Nephron progenitor cell (in vitro differentiated cells): ENCODE results near the gene MEAK7.

Source experiments
- DNase-seq: peaks from one replicate; pipeline ENCODE4 v3.0.0; 2021
- H3K27ac Mint-ChIP-seq: 2 replicates; pipeline ENCODE4 v1.8.0; 2021; ENCODE audit warnings: mild to moderate bottlenecking, moderate library complexity, mixed read lengths
- H3K27me3 Mint-ChIP-seq: 2 replicates; pipeline ENCODE4 v1.8.0; 2021; ENCODE audit warnings: mild to moderate bottlenecking, low read depth, mixed read lengths; ENCODE audit not compliant: poor library complexity
- H3K36me3 Mint-ChIP-seq: 2 replicates; pipeline ENCODE4 v1.8.0; 2021; ENCODE audit warnings: low read depth, mixed read lengths
- H3K4me1 Mint-ChIP-seq: 2 replicates; pipeline ENCODE4 v1.8.0; 2021; ENCODE audit warnings: mixed read lengths
- H3K4me3 Mint-ChIP-seq: 2 replicates; pipeline ENCODE4 v1.8.0; 2021; ENCODE audit warnings: mild to moderate bottlenecking, moderate library complexity, mixed read lengths
- H3K9me3 Mint-ChIP-seq: 2 replicates; pipeline ENCODE4 v1.8.0; 2021; ENCODE audit warnings: mild to moderate bottlenecking, moderate library complexity, mixed read lengths
- CTCF ChIP-seq: fragments of 200-600 bp; sonication (generic); IDR thresholded peaks from 2 replicates; pipeline ENCODE4 v1.5.0; 2021; ENCODE audit warnings: antibody characterized with exemption

Gene MEAK7

GRCh38 chr16:84496991-84497390, 7.5 kb downstream of the MEAK7 start:
- Mint-ChIP-seq H3K4me1 (peaks cover 22% of the 10 kb centered on the region), H3K4me3 (no peak overlapping the region), H3K36me3 (peaks cover 74% of the 10 kb centered on the region), H3K27me3 (peaks cover 2% of the 10 kb centered on the region), H3K9me3 (peaks cover 33% of the 10 kb centered on the region), H3K27ac (no peak overlapping the region)
- no peak for DNase-seq
- TF ChIP-seq CTCF = no peak

- no peak for TF ChIP-seq CTCF
- Mint-ChIP-seq H3K36me3 (peaks cover 89% of the 10 kb centered on the region), H3K27ac (no peak overlapping the region), H3K4me3 (no peak overlapping the region), H3K27me3 (peaks cover 2% of the 10 kb centered on the region), H3K9me3 (peaks cover 41% of the 10 kb centered on the region), H3K4me1 (peaks cover 15% of the 10 kb centered on the region)
- DNase-seq = no peak
Measured at GRCh38 chr16:84495506-84495905, 9.0 kb downstream of the MEAK7 start.

GRCh38 chr16:84489131-84489530, 15.3 kb downstream of the MEAK7 start:
- TF ChIP-seq CTCF = no peak
- no peaks in the 10 kb centered on the region for H3K4me1 Mint-ChIP-seq
- DNase-seq = no peak
- H3K27me3 Mint-ChIP-seq = peaks cover 2% of the 10 kb centered on the region
- peak overlapping the region; percentile 39 for H3K27ac Mint-ChIP-seq
- H3K36me3 Mint-ChIP-seq = peaks cover 69% of the 10 kb centered on the region
- peaks cover 25% of the 10 kb centered on the region for H3K9me3 Mint-ChIP-seq
- no peak overlapping the region for H3K4me3 Mint-ChIP-seq

GRCh38 chr16:84487358-84487757, 17.1 kb downstream of the MEAK7 start:
- H3K27me3 Mint-ChIP-seq = peaks cover 5% of the 10 kb centered on the region
- H3K27ac Mint-ChIP-seq = no peak overlapping the region
- H3K4me3 Mint-ChIP-seq = no peak overlapping the region
- peaks cover 8% of the 10 kb centered on the region for H3K9me3 Mint-ChIP-seq
- H3K36me3 Mint-ChIP-seq = peaks cover 57% of the 10 kb centered on the region
- DNase-seq = no peak
- no peak for TF ChIP-seq CTCF
- no peaks in the 10 kb centered on the region for H3K4me1 Mint-ChIP-seq

GRCh38 chr16:84486551-84487235, 17.8 kb downstream of the MEAK7 start:
- Mint-ChIP-seq H3K27me3 (peaks cover 5% of the 10 kb centered on the region), H3K4me3 (no peak overlapping the region), H3K27ac (no peak overlapping the region), H3K9me3 (peaks cover 5% of the 10 kb centered on the region), H3K4me1 (no peaks in the 10 kb centered on the region), H3K36me3 (peaks cover 52% of the 10 kb centered on the region)
- no peak for TF ChIP-seq CTCF
- DNase-seq = no peak

GRCh38 chr16:84486126-84486525, 18.3 kb downstream of the MEAK7 start:
- no peaks in the 10 kb centered on the region for H3K4me1 Mint-ChIP-seq
- H3K27me3 Mint-ChIP-seq = peaks cover 5% of the 10 kb centered on the region
- TF ChIP-seq CTCF = no peak
- peaks cover 4% of the 10 kb centered on the region for H3K9me3 Mint-ChIP-seq
- H3K36me3 Mint-ChIP-seq = peaks cover 46% of the 10 kb centered on the region
- no peak for DNase-seq
- peak overlapping the region; percentile 45 for H3K27ac Mint-ChIP-seq
- H3K4me3 Mint-ChIP-seq = no peak overlapping the region
